HG02588 (cell line): ENCODE data around the gene PCID2.
"Not testable (repeated sequence)": the region's sequence is repeated elsewhere in the genome, so short reads cannot be mapped to it uniquely, and the experiment has no call there.

Experiments used
- ATAC-seq: cut with Tn5 transposase; IDR thresholded peaks from one replicate; pipeline ENCODE4 v1.9.1; 2021; ENCODE audit warnings: mild to moderate bottlenecking, moderate library complexity; ENCODE audit not compliant: unreplicated experiment

PCID2 gene

DNA sequence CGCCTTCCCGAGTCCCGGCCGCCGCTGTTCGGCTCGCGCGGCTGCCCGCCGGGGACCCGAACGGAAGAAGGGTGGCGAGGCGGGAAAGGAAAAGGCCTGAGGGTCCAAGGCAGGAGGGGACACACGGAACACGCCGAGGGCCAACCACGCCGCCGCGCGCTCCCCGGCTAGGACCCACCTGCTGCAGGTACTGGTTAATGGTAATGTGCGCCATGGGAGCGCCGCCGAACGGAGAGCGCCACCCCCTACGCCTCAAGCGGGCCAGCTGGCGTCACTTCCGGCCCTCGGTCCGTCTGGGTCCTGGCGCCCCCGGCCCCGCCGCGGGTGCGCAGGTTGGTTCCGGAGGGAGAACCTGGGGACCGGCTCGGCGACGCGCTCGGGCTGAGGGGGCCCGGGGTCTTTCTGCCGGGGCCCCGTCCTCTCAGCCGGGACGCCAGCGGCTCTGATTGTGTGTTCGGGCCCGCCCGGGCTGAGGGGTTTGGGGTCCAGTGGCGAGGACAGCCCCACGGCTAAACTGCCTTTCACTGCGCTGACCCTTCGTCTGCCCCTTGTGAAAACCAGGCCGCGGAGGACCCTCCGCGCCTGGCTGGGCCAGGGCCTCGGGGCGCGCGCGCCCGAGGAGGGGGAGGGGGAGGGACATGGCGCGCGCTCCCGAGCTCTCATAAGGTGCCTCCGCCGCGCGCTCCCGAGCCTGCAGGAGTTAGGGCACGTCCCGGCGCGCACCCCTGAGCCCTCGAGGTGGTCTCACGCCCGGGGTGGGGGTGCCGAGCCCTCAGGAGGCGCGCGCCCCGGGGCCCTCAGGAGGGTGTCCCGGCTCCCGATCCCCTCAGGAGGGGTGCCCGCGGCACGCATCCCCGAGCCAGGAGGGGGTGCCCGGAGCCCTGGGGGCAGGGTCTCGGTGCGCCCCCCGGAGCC, at the start of gene PCID2:
PCID2 (minus strand) TSS at position 249 of the 915 bp plus-strand sequence; CDS start at position 214, 35 bp downstream.
- ATAC-seq = peak; percentile 77

DNA sequence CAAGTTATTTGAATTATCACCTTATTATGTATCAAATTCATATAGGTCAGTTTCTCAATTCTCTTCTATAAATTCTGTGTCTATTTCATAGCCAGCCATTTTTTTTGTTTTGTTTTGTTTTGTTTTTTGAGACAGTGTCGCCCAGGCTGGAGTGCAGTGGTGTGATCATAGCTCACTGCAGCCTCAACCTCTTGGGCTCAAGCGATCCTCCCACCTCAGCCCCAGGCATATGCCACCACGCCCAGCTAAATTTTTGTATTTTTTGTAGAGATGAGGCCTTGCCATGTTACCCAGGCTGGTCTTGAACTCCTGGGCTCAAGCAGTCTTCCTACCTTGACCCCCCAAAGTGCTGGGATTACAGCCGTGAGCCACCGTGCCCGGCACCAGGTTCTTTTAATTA, 49.4 kb upstream of the PCID2 start:
- ATAC-seq = not testable (repeated sequence)

DNA sequence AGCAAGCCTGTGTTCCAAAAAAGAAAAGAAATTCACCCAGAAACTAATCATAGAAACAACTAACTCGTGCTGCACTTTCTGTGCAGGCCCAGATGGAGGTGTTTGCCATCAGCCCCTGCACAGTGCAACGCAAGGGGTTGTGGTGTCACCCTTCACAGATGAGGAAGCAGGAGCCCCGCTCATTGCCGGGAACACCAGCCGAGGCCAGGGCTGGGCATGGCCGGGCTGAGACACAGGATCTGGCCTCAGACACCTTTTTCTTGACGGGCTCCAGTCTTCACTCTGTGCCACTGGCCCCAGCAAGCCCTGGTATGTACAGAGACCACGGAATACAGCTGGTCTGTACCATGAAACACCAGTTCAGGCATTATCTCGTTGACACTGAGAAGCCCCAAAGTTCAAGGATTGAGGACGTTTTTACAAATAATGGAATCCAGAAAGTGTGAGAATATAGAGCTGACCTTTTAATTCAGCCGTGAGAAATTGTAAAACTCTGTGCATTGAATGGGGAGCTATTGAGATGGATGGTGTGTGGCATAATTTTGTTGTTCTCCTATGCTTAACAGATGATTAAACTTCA, 44.1 kb upstream of the PCID2 start:
- no peak for ATAC-seq

DNA sequence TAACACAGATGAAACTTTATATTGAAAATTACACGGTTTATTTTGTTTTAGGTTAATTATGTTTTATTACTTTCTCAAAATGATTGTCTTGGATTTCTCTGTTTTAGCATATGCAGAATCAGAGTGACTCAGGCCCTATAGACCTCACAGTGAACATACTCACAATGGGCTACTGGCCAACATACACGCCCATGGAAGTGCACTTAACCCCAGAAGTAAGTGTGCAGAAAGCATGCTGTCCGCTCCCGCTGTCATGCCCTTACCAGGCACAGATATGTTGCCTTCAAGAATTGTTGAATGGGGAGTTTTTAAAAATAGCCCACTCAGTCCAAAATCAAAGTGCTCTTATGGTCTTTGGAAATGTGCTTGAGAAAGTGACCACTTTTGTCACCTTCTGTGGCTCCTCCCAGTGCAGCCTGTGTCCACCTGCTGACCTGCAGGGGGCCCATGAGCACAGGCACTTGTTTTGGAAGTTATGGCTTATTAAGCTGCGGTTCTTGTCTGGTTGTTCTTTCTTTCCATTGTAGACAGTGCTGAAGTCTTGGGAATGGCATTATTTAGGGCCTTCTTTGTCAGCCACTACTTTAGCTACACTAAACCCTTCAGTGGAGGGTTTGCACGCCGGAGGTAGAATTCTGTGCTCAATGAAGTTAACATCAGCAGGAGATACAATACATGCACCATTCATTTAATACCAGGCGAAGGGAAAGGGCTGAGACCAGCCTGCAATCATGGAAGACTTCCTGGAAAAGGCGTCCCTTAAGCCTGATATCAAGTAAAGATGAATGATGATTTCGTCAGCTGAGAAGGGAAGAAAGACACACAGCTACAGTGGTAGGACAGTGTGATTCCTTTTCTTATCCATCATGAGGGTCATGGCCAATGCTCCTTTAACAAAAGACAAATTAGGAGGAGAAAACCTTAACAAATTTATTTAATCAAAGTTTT, 37.7 kb upstream of the PCID2 start:
- ATAC-seq = no peak

DNA sequence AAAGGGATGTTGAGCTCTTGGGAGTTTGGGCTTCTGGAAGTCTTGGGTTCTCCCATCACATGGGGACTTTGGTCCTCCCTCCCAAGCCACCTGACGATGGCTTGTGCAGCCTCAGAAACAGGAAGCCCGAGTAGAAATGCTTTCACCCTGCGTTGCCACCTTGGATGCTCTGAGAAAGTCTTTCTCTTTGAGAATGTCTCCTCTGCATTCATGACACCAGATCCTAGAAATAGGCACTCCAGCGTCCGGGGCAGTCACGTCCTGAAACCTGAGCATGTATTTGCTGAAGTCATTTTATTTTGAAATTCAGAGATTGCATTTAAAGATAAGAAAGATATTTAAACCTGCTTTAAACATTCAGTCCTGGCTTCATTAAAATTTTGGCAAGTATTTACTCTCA, 35.4 kb upstream of the PCID2 start:
- ATAC-seq = no peak

DNA sequence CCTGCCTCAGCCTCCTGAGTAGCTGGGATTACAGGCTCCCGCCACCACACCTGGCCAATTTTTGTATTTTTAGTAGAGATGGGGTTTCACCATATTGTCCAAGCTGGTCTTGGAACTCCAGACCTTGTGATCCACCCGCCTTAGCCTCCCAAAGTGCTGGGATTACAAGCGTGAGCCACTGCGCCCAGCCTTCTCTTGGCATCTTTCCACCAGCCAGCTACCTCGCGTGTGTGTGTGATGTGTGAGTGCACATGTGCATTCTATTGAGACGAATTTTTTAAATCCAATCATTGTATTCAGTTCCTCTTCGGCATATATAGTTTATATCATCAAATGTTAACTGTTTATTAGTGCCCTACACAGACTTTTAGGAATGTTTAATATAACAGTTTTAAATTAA, 33.2 kb upstream of the PCID2 start:
- not testable (repeated sequence) for ATAC-seq

DNA sequence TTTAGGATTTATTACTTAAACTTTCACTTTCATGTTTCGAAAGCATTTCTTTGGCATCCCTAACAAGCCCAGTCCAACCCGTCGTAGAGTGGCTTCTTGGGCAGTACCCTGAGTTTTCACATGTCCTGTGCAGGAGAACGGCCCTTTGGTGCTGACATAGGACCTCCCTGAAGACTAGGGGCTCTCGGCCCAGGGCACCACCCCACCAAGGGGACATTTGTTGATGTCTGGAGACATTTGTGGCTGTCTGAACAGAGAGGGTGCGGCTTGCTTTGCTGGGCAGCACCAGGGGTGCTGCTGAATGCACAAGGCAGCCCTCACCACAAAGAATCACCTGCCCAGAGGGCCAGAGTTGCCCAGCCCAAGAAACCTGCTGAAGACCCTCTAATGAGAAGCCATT, 31.5 kb upstream of the PCID2 start:
- ATAC-seq = no peak

DNA sequence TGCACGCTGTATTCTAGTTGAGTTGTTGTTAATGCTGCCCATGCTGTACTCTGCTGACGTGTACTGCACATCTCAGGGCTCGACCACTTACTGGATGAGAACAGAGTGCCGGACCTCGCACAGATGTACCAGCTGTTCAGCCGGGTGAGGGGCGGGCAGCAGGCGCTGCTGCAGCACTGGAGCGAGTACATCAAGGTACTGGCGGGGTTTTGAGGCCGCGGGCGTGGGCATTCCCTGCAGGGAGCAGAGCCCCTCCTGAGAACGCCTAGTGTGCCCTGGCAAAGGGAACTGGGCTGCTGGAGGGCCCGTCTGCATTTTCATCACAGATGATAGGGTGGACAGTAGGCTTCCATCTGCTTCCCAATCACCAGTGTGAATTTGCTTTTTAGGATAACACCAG, 30.9 kb upstream of the PCID2 start:
- no peak for ATAC-seq

DNA sequence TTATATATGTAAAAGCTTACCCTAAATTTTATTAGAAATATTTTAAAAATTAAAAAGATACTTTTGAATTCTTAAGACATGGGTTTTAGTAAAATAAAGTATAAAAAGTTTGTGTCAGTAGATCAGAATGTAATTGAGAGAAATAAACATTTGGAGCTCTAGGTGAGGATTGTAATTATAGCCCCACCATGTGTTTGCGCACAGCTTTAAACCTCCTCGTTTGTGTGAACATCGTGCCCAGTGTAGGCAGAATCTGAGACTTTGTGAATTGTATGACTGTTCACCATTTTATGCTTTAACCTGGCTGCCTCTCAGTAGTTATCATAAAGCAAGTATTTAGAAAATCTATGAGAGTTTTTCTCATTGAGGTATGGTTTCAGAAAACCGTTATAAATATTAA, 30.1 kb upstream of the PCID2 start:
- no peak for ATAC-seq

DNA sequence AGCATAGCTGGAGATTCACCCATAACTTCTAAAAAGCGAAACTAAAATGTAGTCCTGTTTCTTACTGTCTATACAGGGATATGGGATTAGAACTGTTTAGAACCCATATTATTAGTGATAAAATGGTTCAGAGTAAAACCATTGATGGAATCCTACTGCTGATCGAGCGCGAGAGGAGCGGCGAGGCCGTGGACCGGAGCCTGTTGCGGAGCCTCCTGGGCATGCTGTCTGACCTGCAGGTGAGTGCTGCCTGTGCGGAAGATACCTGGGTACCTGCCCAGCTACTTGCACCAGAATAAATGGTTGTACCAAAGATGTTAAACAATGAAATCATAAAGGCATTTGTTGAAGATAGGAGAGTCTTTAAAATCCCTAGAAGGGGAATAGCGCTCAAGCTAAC, 24.6 kb upstream of the PCID2 start:
- no peak for ATAC-seq

DNA sequence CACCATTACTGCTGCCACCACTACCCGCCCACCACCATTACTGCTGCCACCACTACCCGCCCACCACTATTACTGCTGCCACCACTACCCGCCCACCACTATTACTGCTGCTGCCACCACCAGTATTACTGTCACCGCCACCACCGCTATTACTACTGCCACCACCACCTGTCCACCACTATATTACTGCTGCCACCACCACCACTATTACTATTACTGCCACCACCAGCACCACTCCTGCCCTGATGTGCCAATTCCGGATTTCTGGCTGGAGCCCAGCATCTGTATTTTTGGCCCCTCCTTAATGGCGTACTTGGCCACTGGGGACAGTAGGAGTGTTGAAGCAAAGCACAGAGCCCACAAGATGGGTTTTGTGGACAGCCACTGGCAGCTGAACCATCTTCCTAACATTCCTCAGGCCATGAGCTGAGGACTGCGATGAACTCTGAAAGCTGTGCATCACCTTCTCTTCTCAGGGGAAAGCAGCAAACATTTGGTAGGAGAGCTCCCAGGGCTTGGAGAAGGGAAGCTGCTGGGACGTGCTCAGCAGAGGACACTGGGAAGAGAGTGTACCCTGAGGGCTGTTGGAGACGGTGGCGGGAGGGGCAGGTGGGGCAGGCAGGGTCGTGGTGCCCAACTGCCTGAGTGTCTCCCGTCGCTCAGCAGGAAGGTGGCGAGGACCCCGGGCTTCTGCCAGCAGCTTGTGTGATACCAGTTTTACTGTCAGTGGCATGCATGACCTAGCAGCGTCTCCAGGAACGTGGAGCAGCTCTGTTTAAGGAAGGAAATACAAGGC, 23.9 kb upstream of the PCID2 start:
- no peak for ATAC-seq

DNA sequence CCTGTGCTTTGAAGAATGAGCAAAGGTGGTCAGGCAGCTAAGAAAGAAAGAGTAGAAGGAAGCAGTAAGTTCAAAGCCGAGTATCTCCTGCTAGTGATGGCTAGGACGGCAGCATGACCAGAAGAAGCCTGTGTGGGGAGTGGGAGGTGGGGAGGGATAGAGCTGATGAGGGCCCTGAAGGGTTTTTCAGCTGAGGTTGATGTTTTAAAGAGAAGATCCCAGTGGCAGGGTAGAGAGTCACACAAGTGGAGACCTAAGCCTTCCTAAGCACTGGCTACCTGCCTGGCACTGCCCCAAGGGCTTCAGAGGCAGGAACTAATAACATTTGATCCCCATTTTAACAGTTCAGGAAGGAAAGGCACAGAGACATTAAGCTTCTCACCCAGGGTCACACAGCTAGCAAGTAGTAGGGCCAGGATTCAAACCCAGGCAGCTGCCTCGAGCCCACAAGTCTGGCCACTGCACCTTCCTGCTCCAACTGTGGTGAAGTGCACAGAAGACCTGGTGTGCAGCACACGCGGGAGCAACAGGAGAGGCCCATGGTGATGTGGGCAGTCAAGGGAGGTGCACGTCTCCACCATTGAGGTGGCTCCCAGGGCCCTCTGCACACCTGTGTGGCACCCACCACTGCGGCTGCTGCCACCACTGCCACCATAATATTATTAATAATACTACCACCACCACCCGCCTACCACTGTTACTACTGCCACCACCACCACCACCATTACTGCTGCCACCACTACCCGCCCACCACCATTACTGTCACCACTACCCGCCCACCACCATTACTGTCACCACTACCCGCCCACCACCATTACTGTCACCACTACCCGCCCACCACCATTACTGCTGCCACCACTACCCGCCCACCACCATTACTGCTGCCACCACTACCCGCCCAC, 23.1 kb upstream of the PCID2 start:
- no peak for ATAC-seq

DNA sequence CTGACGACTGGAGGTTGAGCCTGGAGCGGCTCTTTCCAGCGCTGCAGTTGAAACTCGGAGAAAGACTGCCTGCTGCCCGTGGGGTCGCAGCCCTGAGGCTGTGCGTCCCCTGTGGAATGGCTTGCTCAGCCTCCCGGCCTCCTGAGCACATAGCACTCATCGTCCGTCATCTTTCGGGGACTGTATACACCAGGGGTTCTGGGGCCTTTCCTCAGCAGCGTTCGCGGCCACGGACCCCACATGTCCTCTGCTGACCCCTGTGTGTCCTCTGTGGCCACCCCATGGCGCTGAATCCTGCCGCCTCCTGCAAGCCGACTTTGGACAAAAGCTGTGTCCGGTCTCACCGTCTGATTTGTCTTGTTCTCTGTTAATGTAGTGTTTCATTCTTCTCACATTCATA, 21.3 kb upstream of the PCID2 start:
- no peak for ATAC-seq

DNA sequence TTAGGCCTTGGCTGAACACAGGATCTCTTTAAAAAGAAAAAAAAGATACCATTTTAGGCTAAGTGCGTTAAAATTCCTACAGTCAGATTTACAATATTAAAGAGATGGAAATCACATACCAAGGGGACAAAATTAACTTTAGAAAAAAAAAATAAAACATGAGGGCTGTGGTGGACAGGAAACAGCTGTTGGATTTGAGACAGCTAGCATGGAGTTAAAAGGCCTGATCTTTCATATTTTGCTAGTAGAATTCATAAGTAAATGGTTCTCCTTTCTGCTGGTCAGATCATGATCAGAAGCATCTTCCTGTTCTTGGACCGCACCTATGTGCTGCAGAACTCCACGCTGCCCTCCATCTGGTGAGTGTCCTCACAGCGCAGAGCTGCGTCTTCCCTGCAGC, 20.7 kb upstream of the PCID2 start:
- ATAC-seq = no peak

DNA sequence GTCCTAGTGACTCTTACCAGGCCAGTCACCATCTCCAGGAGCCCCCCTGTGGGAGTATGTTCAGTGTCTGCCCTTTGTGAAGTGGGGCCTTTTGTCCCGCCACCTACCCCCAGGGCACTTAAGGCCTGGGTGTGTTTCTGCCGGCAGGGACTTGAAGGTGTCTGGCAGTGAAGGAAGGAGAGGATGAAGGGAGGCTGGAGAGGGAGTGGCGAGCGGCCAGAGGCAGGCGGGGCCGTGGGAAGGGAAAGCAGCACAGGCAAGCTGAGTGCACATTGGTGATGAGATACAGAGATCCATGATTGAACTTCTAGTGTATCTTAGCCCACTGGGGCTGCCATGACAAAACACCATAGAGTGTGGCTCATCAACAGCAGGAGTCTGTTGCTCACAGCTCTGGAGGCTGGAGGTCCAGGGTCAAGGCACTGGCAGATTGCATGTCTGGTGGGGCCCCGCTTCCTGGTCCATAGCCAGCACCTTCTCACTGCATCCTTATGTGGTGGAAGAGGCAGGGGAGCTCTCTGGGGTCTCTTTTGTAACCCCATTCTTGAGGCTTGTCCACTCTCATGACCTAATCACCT, 18.5 kb upstream of the PCID2 start:
- no peak for ATAC-seq

DNA sequence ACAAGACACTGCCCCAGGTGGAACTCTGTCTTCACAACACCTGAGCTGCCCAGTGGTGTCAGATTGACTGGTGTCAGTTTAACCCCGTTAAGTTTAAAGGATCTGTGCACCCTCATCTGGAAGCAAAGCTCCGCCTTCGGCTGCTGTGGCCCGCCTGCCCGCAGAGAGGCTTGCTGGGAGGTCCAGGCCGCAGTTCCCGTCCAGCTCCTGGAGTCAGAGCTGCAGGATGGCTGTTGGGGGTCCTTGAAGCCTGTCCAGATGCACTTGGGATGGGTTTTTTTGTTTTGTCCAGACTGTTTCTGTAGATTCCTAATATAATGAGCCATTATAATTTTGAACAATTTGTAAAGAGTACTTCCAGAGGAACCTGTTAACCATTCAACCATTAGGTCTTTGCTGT, 17.0 kb upstream of the PCID2 start:
- ATAC-seq = no peak

DNA sequence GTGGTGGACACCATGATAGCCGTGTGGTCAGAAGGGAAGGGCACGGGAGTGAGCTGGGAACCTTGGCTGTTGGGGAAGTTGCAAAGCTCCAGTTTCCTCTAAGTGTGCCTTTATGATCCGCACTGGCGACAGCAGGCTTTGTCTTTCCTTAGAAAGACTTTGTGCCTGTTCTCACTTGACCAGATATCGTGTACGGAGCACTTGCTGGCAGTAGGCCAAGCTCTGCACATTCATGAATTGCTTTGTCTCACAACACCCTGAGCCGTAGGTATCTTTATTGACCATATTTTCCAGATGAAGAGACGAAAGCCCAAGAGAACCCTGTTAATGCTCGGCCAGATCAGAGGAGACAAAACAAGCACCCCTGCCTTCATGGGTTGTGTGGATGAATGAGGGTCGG, 16.0 kb upstream of the PCID2 start:
- no peak for ATAC-seq

DNA sequence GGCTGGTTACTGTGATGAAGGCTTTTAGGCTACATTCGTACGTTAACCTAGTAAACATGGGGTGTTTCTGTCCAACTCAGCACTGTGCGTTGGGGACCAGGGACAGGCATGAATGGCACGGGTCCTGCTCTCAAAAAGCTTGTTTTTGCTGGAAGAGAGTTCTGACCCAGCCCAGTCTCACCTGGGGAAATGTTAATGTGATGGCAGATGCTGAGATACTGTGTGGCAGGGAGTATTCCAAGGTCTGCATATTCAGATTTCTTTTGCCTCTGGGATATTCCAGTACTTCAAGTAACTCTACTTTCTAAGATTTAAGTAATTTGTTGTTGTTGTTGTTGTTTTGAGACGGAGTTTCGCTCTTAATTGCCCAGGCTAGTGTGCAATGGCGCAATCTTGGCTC, 14.6 kb upstream of the PCID2 start:
- no peak for ATAC-seq

DNA sequence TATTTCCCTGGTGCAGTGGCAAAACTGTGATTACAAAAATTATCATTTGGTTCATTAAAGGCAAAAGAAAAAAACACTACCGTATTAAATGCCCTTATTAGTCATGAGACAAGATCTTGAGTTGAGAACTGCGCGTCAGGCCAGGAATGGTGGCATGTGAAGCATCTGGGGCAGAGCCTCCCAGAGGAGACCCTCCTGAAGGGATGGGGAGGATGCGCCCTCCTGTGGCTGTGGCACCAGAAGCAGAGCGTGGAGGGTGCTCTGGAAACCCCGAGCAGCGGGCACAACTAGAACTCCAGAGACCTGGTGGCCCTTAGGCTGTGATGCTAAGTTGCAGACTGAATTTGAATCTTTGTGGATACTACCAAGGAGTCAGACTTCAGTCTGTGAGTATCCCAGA, 12.4 kb upstream of the PCID2 start:
- ATAC-seq = no peak
